ENCODE results near the gene SF1. TPM values are rescaled to one million over a fixed set of nuclear protein-coding genes. Genes with fewer than 3 reads are reported as not detected.

Gene SF1
- total and polyA plus RNA-seq, 9 of the 15 experiments (the other 6 are each of a cell fraction or from before 2014, with no cell fraction given), result 13.1 to 334 (median 111) TPM

DNA sequence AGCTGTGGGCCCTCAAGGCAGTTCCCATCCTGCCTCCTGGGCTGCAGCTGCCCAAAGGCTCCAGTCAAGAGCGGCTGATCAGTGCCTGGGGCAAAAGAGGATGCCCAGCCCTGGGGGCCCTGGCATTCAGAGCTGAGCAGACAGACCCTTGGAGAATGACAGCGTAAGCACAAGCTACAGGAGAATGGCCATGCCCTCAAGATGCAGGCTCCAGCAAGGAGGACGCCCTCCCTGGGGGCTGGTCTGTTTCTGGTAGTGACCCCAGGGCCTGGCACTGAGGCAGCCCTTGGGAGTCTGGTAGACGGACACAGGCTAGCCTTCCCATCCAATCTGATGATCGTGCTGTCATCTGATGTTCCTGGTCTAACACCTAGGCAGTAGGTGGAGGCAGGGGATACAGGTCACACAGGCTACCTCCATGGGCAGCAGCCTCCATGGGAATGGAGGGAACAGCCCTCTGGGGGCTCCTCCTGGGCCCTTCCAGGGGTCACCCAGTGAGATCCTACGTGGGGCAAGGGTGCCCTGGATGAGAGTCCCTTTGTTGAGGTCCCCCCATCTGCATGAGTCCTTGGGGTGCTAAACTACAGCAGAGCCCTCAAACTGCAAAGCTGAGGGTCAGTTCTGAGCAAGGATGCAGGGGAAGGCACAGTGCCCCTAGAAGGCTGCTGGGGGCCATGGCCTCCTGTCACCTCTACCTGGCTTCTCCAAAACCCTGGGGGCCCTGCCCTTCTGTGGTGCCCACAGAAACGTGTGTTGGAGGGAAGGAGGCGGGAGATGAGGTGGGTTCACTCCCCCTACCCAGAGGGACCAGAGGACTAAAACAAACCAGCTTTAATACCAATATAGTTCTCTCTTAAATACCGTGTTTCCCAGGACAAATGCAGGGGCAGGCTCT lies 10.2 kb upstream of the SF1 start (continued):
- TF ChIP-seq, protein P1, sequence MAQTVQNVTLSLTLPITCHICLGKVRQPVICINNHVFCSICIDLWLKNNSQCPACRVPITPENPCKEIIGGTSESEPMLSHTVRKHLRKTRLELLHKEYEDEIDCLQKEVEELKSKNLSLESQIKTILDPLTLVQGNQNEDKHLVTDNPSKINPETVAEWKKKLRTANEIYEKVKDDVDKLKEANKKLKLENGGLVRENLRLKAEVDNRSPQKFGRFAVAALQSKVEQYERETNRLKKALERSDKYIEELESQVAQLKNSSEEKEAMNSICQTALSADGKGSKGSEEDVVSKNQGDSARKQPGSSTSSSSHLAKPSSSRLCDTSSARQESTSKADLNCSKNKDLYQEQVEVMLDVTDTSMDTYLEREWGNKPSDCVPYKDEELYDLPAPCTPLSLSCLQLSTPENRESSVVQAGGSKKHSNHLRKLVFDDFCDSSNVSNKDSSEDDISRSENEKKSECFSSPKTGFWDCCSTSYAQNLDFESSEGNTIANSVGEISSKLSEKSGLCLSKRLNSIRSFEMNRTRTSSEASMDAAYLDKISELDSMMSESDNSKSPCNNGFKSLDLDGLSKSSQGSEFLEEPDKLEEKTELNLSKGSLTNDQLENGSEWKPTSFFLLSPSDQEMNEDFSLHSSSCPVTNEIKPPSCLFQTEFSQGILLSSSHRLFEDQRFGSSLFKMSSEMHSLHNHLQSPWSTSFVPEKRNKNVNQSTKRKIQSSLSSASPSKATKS (CRISPR knock-in tag; IDR thresholded peaks at IDR 0.05), result no peak
- TF ChIP-seq THRAP3 (IDR thresholded peaks at IDR 0.05; ENCODE audit: borderline replicate concordance), result no peak
- no peak for TF ChIP-seq NONO (IDR thresholded peaks at IDR 0.05; ENCODE audit: low read depth in 2 of 2, low read length in 1 of 2)
- no peak for TF ChIP-seq TSC22D4 (tag; IDR thresholded peaks at IDR 0.05)
- no peak for TF ChIP-seq ZNF644 (tag; IDR thresholded peaks at IDR 0.05; ENCODE audit: low read depth)

All from K562 (cell line).